Cardiac fibroblast (primary cell): ENCODE results near the gene HHIPL2.
"Not testable (repeated sequence)": the region's sequence is repeated elsewhere in the genome, so short reads cannot be mapped to it uniquely, and the experiment has no call there.

ENCODE experiments used
- DNase-seq, 2 donors: peaks; one replicate each; pipeline versions ENCODE4 v3.0.0 to v3.0.0-alpha.2; 2010; ENCODE audit warnings: low read depth in 2 of 2
- H3K4me3 ChIP-seq, 2 donors: replicated peaks in 1 of 2; 1 replicate in 1 of 2; 2 replicates in 1 of 2; pipeline ENCODE4 v1.5.1; 2011; ENCODE audit warnings: low read depth in 2 of 2, low read length in 2 of 2, mild to moderate bottlenecking in 2 of 2, moderate library complexity in 1 of 2

The HHIPL2 gene

DNA sequence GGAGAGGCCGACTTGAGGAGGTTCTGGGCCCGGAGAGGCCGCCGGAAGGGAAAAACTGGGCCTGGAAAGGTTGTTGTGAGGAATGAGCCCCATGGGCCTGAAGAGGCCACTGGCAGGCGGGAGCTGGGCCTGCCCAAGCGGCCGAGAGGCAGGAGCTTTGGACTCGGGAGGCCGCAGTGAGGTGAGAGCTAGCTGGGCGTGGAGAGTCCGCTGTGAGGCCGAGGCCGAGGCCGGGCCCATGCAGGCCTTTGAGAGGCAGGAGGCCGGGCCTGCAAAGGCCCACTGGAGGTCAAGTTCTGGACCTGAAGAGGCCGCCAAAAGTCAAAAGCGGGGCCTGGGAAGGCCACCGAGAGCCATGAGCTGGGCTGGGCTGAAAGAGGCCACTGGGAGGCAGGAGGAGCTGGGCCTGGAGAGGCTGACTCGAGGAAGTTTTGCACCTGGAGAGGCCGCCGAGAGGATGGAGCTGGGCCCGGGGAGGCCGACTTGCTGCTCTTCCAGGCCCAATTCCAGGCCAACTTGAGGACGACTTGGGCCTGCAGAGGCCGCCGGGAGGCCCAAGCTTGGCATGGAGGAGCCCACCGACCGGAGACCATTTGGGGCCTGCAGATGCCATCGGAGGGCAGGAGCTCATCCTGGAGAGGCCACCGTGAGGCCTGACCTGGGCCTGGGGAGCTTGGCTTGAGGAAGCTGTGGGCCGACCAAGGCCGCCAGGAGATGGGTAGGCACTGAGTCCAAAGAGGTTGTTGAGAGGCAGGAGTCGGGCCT, 74.9 kb downstream of the HHIPL2 start:
- not testable (repeated sequence) for DNase-seq, H3K4me3 ChIP-seq
